ENCODE results near the gene EPS15. TPM values are rescaled to one million over a fixed set of nuclear protein-coding genes. Genes with fewer than 3 reads are reported as not detected.

The EPS15 gene
- total RNA-seq, 4 donors from 2014 or later, result 94.8 to 133 (median 125) TPM

DNA sequence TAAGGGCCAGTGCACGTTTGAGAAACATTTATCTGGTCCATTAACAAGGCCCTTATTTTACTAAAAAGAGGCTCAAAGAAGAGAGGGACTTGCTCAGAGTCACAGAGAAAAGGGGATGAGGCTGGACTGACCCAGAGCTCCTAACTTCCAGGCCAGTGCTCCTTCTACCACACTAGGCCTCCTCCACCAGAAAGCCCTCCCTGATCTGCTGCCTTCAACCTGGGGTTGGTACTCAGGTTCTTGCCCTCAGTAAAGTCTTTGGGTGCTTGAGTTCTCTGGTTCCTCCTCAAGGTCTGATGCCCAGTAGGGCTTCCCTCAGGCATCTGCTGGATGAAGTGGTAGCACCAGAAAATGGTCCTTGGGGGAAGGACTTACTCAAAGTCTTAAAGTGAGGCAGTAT lies 214.7 kb downstream of the EPS15 start:
- WGBS, 2 donors, result 29 to 33% methylated on average over 1 of the region's 1 CpG
- Histone ChIP-seq H3K27ac (no peak overlapping the region), H3K9me3 (no peaks in the 10 kb centered on the region), H3K4me1 (peaks cover 0 to 2% (median 0%) of the 10 kb centered on the region in 4 donors), H3K27me3 (no peaks in the 10 kb centered on the region), H3K36me3 (no peaks in the 10 kb centered on the region), H3K4me3 (no peak overlapping the region)
- TF ChIP-seq EP300 (IDR thresholded peaks at IDR 0.05), result no peak
- TF ChIP-seq, protein P1, sequence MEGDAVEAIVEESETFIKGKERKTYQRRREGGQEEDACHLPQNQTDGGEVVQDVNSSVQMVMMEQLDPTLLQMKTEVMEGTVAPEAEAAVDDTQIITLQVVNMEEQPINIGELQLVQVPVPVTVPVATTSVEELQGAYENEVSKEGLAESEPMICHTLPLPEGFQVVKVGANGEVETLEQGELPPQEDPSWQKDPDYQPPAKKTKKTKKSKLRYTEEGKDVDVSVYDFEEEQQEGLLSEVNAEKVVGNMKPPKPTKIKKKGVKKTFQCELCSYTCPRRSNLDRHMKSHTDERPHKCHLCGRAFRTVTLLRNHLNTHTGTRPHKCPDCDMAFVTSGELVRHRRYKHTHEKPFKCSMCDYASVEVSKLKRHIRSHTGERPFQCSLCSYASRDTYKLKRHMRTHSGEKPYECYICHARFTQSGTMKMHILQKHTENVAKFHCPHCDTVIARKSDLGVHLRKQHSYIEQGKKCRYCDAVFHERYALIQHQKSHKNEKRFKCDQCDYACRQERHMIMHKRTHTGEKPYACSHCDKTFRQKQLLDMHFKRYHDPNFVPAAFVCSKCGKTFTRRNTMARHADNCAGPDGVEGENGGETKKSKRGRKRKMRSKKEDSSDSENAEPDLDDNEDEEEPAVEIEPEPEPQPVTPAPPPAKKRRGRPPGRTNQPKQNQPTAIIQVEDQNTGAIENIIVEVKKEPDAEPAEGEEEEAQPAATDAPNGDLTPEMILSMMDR (IDR thresholded peaks at IDR 0.05), result no peak
- TF ChIP-seq POLR2A (IDR thresholded peaks at IDR 0.05), result no peak
- no peak for DNase-seq (ENCODE audit: low spot score in 2 of 2)

Small RNA genes lying within 50 kb of the gene (small RNA-seq; reads per million reads assigned to genes)
- not detected for gene RNU6-1281P
- gene RNU6-877P, result not detected

Other genes with a start within 250 kb of the EPS15 start
- 1 to 10 TPM in 1 of 4 donors, under 1 TPM in 2, not detected in 1; 0.20 to 2.4 (median 0.84) TPM for gene TTC39A, start 188.7 kb downstream of the EPS15 start, total RNA-seq
- gene OSBPL9, start 97.8 kb upstream of the EPS15 start, total RNA-seq, result 100 to 1,000 TPM in 2 of 4 donors, 10 to 100 TPM in 2; 86.1 to 132 (median 96.9) TPM

All from tibial nerve (tissue), 4 donors.